CD14-positive monocyte (primary cell): ENCODE data around the gene SDCBP2. TPM values are rescaled to one million over a fixed set of nuclear protein-coding genes. Genes with fewer than 3 reads are reported as not detected.
A peak's percentile ranks its signal among the peaks of the same experiment; 100 is the strongest.

Experiments
- DNase-seq, 3 donors: peaks; one replicate each; pipeline ENCODE4 v3.0.0-alpha.2; 2011 to 2022
- H2AFZ ChIP-seq: 2 replicates; pipeline ENCODE4 v1.6.0; 2012; ENCODE audit warnings: mild to moderate bottlenecking, low read depth, low read length, inconsistent platforms; ENCODE audit not compliant: insufficient read depth, poor library complexity, severe bottlenecking
- H3K27ac ChIP-seq, 2 donors: 1 replicate in 1 of 2; 2 replicates in 1 of 2; pipeline ENCODE4 v1.5.1; 2012 to 2013; ENCODE audit warnings: low read length in 2 of 2, control low read depth in 1 of 2, inconsistent platforms in 1 of 2, low read depth in 1 of 2, mild to moderate bottlenecking in 1 of 2
- H3K27me3 ChIP-seq, 2 donors: one replicate each; pipeline versions ENCODE4 v1.6.0 to v1.6.1; 2011 to 2013; ENCODE audit warnings: low read length in 2 of 2; ENCODE audit not compliant: control insufficient read depth in 2 of 2, insufficient read depth in 2 of 2
- H3K36me3 ChIP-seq, 2 donors: replicated peaks in 1 of 2; 1 replicate in 1 of 2; 2 replicates in 1 of 2; pipeline versions ENCODE4 v1.5.1 to v1.6.1; 2012 to 2013; ENCODE audit warnings: low read length in 2 of 2, control low read depth in 1 of 2, inconsistent platforms in 1 of 2, mild to moderate bottlenecking in 1 of 2; ENCODE audit not compliant: insufficient read depth in 2 of 2, control insufficient read depth in 1 of 2
- H3K4me1 ChIP-seq, 2 donors: 1 replicate in 1 of 2; 2 replicates in 1 of 2; pipeline versions ENCODE4 v1.5.1 to v1.6.1; 2012 to 2013; ENCODE audit warnings: low read length in 2 of 2, control low read depth in 1 of 2, inconsistent platforms in 1 of 2, mild to moderate bottlenecking in 1 of 2, moderate library complexity in 1 of 2; ENCODE audit not compliant: insufficient read depth in 2 of 2, control insufficient read depth in 1 of 2
- H3K4me2 ChIP-seq: replicated peaks from 2 replicates; pipeline ENCODE3; 2012; ENCODE audit warnings: low read length, moderate library complexity, mild to moderate bottlenecking; ENCODE audit not compliant: poor library complexity, severe bottlenecking; ENCODE audit errors: extremely low read depth
- H3K4me3 ChIP-seq, 3 experiments: fragments of 200-600 bp in 1 of 3; sonication (generic) in 1 of 3; replicated peaks in 1 of 3; 1 replicate in 2 of 3; 2 replicates in 1 of 3; pipeline ENCODE4 v1.5.1; 2011 to 2013; ENCODE audit warnings: low read length in 3 of 3, mild to moderate bottlenecking in 3 of 3, control low read depth in 2 of 3, low read depth in 2 of 3, inconsistent platforms in 1 of 3, moderate library complexity in 1 of 3
- H3K79me2 ChIP-seq: 2 replicates; pipeline ENCODE4 v1.6.0; 2012; ENCODE audit warnings: mild to moderate bottlenecking, control low read depth, inconsistent platforms, low read length, moderate library complexity; ENCODE audit not compliant: insufficient read depth
- H3K9ac ChIP-seq: 2 replicates; pipeline ENCODE4 v1.6.0; 2017; ENCODE audit warnings: low read length, mild to moderate bottlenecking; ENCODE audit not compliant: insufficient read depth, poor library complexity, severe bottlenecking
- H3K9me3 ChIP-seq, 2 donors: replicated peaks in 1 of 2; 1 replicate in 1 of 2; 2 replicates in 1 of 2; pipeline versions ENCODE4 v1.5.1 to v1.6.1; 2012 to 2013; ENCODE audit warnings: low read length in 2 of 2, control low read depth in 1 of 2; ENCODE audit not compliant: control insufficient read depth in 1 of 2, insufficient read depth in 1 of 2
- H4K20me1 ChIP-seq: 2 replicates; pipeline ENCODE4 v1.6.0; 2012; ENCODE audit warnings: mild to moderate bottlenecking, low read length, control low read depth, moderate library complexity; ENCODE audit not compliant: insufficient read depth
- H3K27ac Mint-ChIP-seq, 7 donors: one replicate each; pipeline ENCODE4 v1.8.0; 2020; ENCODE audit warnings: mild to moderate bottlenecking in 7 of 7, mixed read lengths in 7 of 7, moderate library complexity in 6 of 7, inconsistent platforms in 2 of 7
- H3K27me3 Mint-ChIP-seq, 3 donors: one replicate each; pipeline ENCODE4 v1.8.0; 2021 to 2022; ENCODE audit warnings: low read depth in 3 of 3, mild to moderate bottlenecking in 3 of 3, mixed read lengths in 3 of 3, moderate library complexity in 3 of 3, inconsistent platforms in 1 of 3
- H3K36me3 Mint-ChIP-seq, 2 donors: one replicate each; pipeline ENCODE4 v1.8.0; 2020; ENCODE audit warnings: mixed read lengths in 2 of 2, inconsistent platforms in 1 of 2, mild to moderate bottlenecking in 1 of 2
- H3K4me1 Mint-ChIP-seq: one replicate; pipeline ENCODE4 v1.8.0; 2020; ENCODE audit warnings: mild to moderate bottlenecking, mixed read lengths
- H3K4me3 Mint-ChIP-seq, 2 donors: one replicate each; pipeline ENCODE4 v1.8.0; 2020; ENCODE audit warnings: mild to moderate bottlenecking in 2 of 2, mixed read lengths in 2 of 2, moderate library complexity in 1 of 2
- H3K9me3 Mint-ChIP-seq, 7 donors: one replicate each; pipeline ENCODE4 v1.8.0; 2020 to 2022; ENCODE audit warnings: mixed read lengths in 7 of 7, mild to moderate bottlenecking in 6 of 7, moderate library complexity in 6 of 7, inconsistent platforms in 2 of 7
- WGBS: methylation state at CpG from one replicate; pipeline ENCODE4 v1.1.5; 2013; ENCODE audit warnings: missing lambda C conversion rate; ENCODE audit not compliant: insufficient coverage; 5-methylcytosine and 5-hydroxymethylcytosine counted together
- intact Hi-C, 2 donors: fragments of 100-400 bp; cut with micrococcal nuclease; formaldehyde crosslinking; loops; one replicate each; pipeline versions ENCODE4 v1.15.0 to v1.15.1; 2023
- polyA plus RNA-seq, 3 donors: library from polyadenylated mRNA; depleted of rRNA in 1 of 3; unstranded in 2 of 3; stranded (reverse) in 1 of 3; fragments of 300-500 nt in 2 of 3; fragments of >200 nt in 1 of 3; fragmentation: Illumina TruSeq in 2 of 3; gene quantifications; 1 replicate in 2 of 3; 2 replicates in 1 of 3; pipeline ENCODE4 v1.2.3, GENCODE V29; 2012 to 2021
- TF ChIP-seq, protein P1 (sequence below): fragments of 200-600 bp; IDR thresholded peaks from one replicate; pipeline ENCODE4 v1.8.0; 2022; ENCODE audit warnings: antibody characterized with exemption, mild to moderate bottlenecking

The SDCBP2 gene
- polyA plus RNA-seq, 3 donors: 0.69 to 1.0 (median 0.71) TPM

DNA sequence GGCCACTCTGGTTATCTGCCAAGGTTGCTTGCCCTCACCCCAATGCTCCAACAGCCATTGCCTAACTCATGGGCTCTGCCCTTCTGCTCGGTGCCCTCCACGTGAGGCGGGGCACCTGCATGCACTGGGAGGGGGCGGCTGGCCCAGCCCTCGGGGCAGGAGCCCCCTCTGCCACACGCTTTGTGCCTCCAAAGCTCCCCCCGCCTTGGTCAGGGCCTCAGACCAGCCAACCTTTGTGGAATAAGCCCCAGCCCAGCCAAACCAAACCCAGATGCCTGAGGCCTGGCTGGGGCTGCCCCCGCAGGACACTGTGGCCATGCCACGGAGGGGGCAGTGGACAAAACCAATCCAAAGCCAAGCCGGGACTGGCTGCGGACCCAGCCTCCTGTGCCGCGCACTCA, 21.4 kb downstream of the SDCBP2 start:
- Mint-ChIP-seq H3K4me3 (no peak overlapping the region), H3K27ac (peak overlapping the region in 1 of 7 donors; percentile 37), H3K9me3 (no peaks in the 10 kb centered on the region), H3K4me1 (no peaks in the 10 kb centered on the region), H3K36me3 (no peaks in the 10 kb centered on the region), H3K27me3 (peaks cover 0 to 3% (median 3%) of the 10 kb centered on the region in 3 donors)
- Histone ChIP-seq H3K27ac (no peak overlapping the region), H3K79me2 (no peaks in the 10 kb centered on the region), H3K27me3 (no peaks in the 10 kb centered on the region), H3K4me1 (no peaks in the 10 kb centered on the region), H3K9me3 (no peaks in the 10 kb centered on the region), H3K4me2 (no peak overlapping the region), H3K9ac (no peak overlapping the region), H3K36me3 (no peaks in the 10 kb centered on the region), H3K4me3 (no peak overlapping the region), H4K20me1 (no peaks in the 10 kb centered on the region), H2AFZ (no peak overlapping the region)
- TF ChIP-seq, protein P1, sequence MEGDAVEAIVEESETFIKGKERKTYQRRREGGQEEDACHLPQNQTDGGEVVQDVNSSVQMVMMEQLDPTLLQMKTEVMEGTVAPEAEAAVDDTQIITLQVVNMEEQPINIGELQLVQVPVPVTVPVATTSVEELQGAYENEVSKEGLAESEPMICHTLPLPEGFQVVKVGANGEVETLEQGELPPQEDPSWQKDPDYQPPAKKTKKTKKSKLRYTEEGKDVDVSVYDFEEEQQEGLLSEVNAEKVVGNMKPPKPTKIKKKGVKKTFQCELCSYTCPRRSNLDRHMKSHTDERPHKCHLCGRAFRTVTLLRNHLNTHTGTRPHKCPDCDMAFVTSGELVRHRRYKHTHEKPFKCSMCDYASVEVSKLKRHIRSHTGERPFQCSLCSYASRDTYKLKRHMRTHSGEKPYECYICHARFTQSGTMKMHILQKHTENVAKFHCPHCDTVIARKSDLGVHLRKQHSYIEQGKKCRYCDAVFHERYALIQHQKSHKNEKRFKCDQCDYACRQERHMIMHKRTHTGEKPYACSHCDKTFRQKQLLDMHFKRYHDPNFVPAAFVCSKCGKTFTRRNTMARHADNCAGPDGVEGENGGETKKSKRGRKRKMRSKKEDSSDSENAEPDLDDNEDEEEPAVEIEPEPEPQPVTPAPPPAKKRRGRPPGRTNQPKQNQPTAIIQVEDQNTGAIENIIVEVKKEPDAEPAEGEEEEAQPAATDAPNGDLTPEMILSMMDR: no peak
- WGBS: 90% methylated on average over 6 of the region's 13 CpGs
- intact Hi-C loops: no loop called here
- DNase-seq: no peak

DNA sequence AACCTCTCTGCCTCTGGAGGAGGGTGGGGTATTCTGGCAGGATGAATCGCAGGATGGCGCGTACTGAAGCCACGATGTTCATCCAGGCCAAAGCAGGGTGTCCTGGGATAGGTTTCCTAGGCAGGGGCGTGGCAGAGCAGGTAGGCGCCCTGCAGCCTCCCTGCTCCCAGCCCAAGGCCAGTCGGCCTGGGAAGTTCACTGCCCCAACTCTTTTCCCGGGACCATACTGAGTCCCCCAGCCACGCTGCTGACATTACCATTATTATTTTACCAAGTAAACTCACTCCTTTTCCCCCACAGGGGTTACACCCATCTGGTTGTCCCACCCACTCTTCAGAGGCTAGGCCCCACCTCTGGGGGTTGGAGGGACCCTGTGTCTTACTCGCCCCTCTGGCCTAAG, 21.8 kb downstream of the SDCBP2 start:
- no peak for DNase-seq
- Histone ChIP-seq H3K4me3 (no peak overlapping the region), H3K79me2 (no peaks in the 10 kb centered on the region), H3K27me3 (no peaks in the 10 kb centered on the region), H3K36me3 (no peaks in the 10 kb centered on the region), H3K4me2 (no peak overlapping the region), H2AFZ (no peak overlapping the region), H4K20me1 (no peaks in the 10 kb centered on the region), H3K9me3 (no peaks in the 10 kb centered on the region), H3K27ac (no peak overlapping the region), H3K4me1 (no peaks in the 10 kb centered on the region), H3K9ac (no peak overlapping the region)
- Mint-ChIP-seq H3K9me3 (no peaks in the 10 kb centered on the region), H3K4me1 (no peaks in the 10 kb centered on the region), H3K27ac (peak overlapping the region in 1 of 7 donors; percentile 37), H3K27me3 (peaks cover 0 to 3% (median 3%) of the 10 kb centered on the region in 3 donors), H3K4me3 (no peak overlapping the region), H3K36me3 (no peaks in the 10 kb centered on the region)
- intact Hi-C loops: no loop called here
- TF ChIP-seq, protein P1: no peak
- WGBS: 94% methylated on average over 10 of the region's 10 CpGs
